HL-60 (cell line): ENCODE data around the gene TMEM184B.

Source experiments
- DNase-seq, 2 experiments: peaks; one replicate each; pipeline ENCODE4 v3.0.0-alpha.2; 2010 to 2020; ENCODE audit warnings: low read depth in 1 of 2, low spot score in 1 of 2
- H3K27ac ChIP-seq: fragments of 250-450 bp; sonication (Bioruptor Pico); replicated peaks from 2 replicates; pipeline ENCODE4 v1.5.1; 2020; ENCODE audit warnings: mild to moderate bottlenecking, moderate library complexity
- H3K27me3 ChIP-seq: fragments of 250-450 bp; sonication (Bioruptor Pico); 2 replicates; pipeline ENCODE4 v1.5.1; 2021; ENCODE audit warnings: mild to moderate bottlenecking, moderate library complexity; ENCODE audit not compliant: insufficient read depth, poor library complexity, severe bottlenecking
- H3K4me3 ChIP-seq: replicated peaks from 2 replicates; pipeline ENCODE4 v1.5.1; 2011; ENCODE audit warnings: mild to moderate bottlenecking, control low read depth, low read length; ENCODE audit not compliant: insufficient read depth
- CTCF ChIP-seq: IDR thresholded peaks from one replicate; pipeline ENCODE4 v1.5.1; 2011; ENCODE audit warnings: low read length, control low read depth, inconsistent platforms; ENCODE audit not compliant: insufficient read depth
- GABPA ChIP-seq: IDR thresholded peaks from 2 replicates; pipeline ENCODE4 v1.6.1; 2012; ENCODE audit warnings: low read depth
- POLR2AphosphoS5 ChIP-seq: IDR thresholded peaks from 2 replicates; pipeline ENCODE4 v1.6.1; 2012; ENCODE audit warnings: low read depth
- REST ChIP-seq: IDR thresholded peaks from 2 replicates; pipeline ENCODE4 v1.6.1; 2012; ENCODE audit warnings: low read depth; ENCODE audit not compliant: insufficient replicate concordance
- SPI1 ChIP-seq: IDR thresholded peaks from 2 replicates; pipeline ENCODE4 v1.6.1; 2012; ENCODE audit warnings: low read depth, mild to moderate bottlenecking, borderline replicate concordance

TMEM184B gene

GRCh38 chr22:38302906-38303305 is 30.1 kb upstream of the TMEM184B start:
- H3K27ac ChIP-seq, result no peak overlapping the region
- TF ChIP-seq POLR2AphosphoS5 (no peak), CTCF (no peak), REST (no peak), GABPA (no peak)
- H3K4me3 ChIP-seq, result no peak overlapping the region
- H3K27me3 ChIP-seq, result no peaks in the 10 kb centered on the region
- no peak for DNase-seq

- no peak overlapping the region for H3K4me3 ChIP-seq
- no peak overlapping the region for H3K27ac ChIP-seq
- DNase-seq, result no peak
- TF ChIP-seq CTCF (no peak), REST (no peak)
- H3K27me3 ChIP-seq, result no peaks in the 10 kb centered on the region
Measured at GRCh38 chr22:38300946-38301345, 28.1 kb upstream of the TMEM184B start.

GRCh38 chr22:38300197-38300945 is 27.6 kb upstream of the TMEM184B start:
- Histone ChIP-seq H3K4me3 (no peak overlapping the region), H3K27me3 (no peaks in the 10 kb centered on the region), H3K27ac (no peak overlapping the region)
- DNase-seq, result no peak
- TF ChIP-seq SPI1, result no peak
- TF ChIP-seq REST, result no peak
- TF ChIP-seq GABPA, result no peak
- no peak for TF ChIP-seq CTCF
- no peak for TF ChIP-seq POLR2AphosphoS5
